ENCODE results near the gene OTOP2.

GRCh38 chr17:74900208-74900607, 23.9 kb upstream of the OTOP2 start:
- TF ChIP-seq POLR2AphosphoS5 (IDR thresholded peaks at IDR 0.05; ENCODE audit: borderline replicate concordance, low read depth, low read length) (no peak), EZH2 (IDR thresholded peaks at IDR 0.05) (no peak)
